H1 (cell line): ENCODE results near the gene GOLGA2. TPM values are rescaled to one million over a fixed set of nuclear protein-coding genes. Genes with fewer than 3 reads are reported as not detected.

Experiments used
- CTCF ChIA-PET: fragments of 300-600 bp; sonication (Branson Sonifier 250); formaldehyde crosslinking; loops from one replicate; lab custom pipeline; 2021; ENCODE audit not compliant: partially characterized antibody; lab: Charles Lee
- POLR2A ChIA-PET: fragments of 300-600 bp; sonication (Branson Sonifier 250); formaldehyde crosslinking; loops from one replicate; lab custom pipeline; 2021; ENCODE audit warnings: inconsistent platforms; ENCODE audit not compliant: partially characterized antibody; lab: Charles Lee
- DNase-seq, 2 experiments: peaks; one replicate each; pipeline versions ENCODE4 v3.0.0 to v3.0.0-alpha.2; 2010 to 2022; ENCODE audit warnings: low spot score in 2 of 2, low read depth in 1 of 2, mixed read lengths in 1 of 2
- FAIRE-seq: peaks from 2 replicates; lab custom pipeline; 2011; peaks lifted over from hg19 to GRCh38; lab: Jason Lieb, UNC
- H2AFZ ChIP-seq: 2 replicates; pipeline ENCODE4 v1.8.1; 2012; ENCODE audit warnings: low read length, inconsistent platforms
- H2AK5ac ChIP-seq: 2 replicates; pipeline ENCODE4 v1.6.1; 2013; ENCODE audit warnings: low read depth, low read length
- H2BK120ac ChIP-seq: replicated peaks from 2 replicates; pipeline ENCODE3; 2013; ENCODE audit warnings: low read depth, low read length, inconsistent platforms
- H2BK12ac ChIP-seq: 2 replicates; pipeline ENCODE4 v1.6.1; 2013; ENCODE audit warnings: low read depth, low read length
- H2BK15ac ChIP-seq: 2 replicates; pipeline ENCODE4 v1.6.1; 2013; ENCODE audit warnings: low read length
- H2BK20ac ChIP-seq: 2 replicates; pipeline ENCODE4 v1.6.1; 2013; ENCODE audit warnings: low read length
- H2BK5ac ChIP-seq: 2 replicates; pipeline ENCODE4 v1.6.1; 2013; ENCODE audit warnings: low read depth, low read length
- H3K14ac ChIP-seq: 2 replicates; pipeline ENCODE4 v1.6.1; 2013; ENCODE audit warnings: inconsistent platforms; ENCODE audit not compliant: insufficient read length
- H3K18ac ChIP-seq: 2 replicates; pipeline ENCODE4 v1.6.1; 2013; ENCODE audit warnings: low read length; ENCODE audit errors: extremely low read depth
- H3K23ac ChIP-seq: 2 replicates; pipeline ENCODE4 v1.6.1; 2013; ENCODE audit warnings: inconsistent platforms; ENCODE audit not compliant: insufficient read length
- H3K23me2 ChIP-seq: 2 replicates; pipeline ENCODE4 v1.6.1; 2013; ENCODE audit warnings: low read depth, low read length
- H3K27ac ChIP-seq: 2 replicates; pipeline ENCODE4 v1.6.1; 2011; ENCODE audit warnings: low read depth, low read length, inconsistent platforms
- H3K27me3 ChIP-seq, 4 experiments: replicated peaks in 1 of 4; 1 replicate in 1 of 4; 2 replicates in 3 of 4; pipeline versions ENCODE4 v1.6.1 to v1.8.1; 2011 to 2013; ENCODE audit warnings: low read length in 3 of 4, mild to moderate bottlenecking in 3 of 4, inconsistent platforms in 2 of 4, mixed read lengths in 2 of 4, moderate library complexity in 1 of 4; ENCODE audit not compliant: control insufficient read depth in 3 of 4, insufficient read depth in 3 of 4; ENCODE audit errors: extremely low read depth in 1 of 4
- H3K36me3 ChIP-seq, 4 experiments: 2 replicates each; pipeline versions ENCODE4 v1.6.1 to v1.8.1; 2011 to 2013; ENCODE audit warnings: mild to moderate bottlenecking in 4 of 4, low read length in 3 of 4, moderate library complexity in 2 of 4, control low read depth in 1 of 4, inconsistent platforms in 1 of 4; ENCODE audit not compliant: insufficient read depth in 4 of 4, control insufficient read depth in 2 of 4
- H3K4ac ChIP-seq: replicated peaks from 2 replicates; pipeline ENCODE3; 2013; ENCODE audit warnings: low read length, low read depth, mixed read lengths, inconsistent platforms; ENCODE audit not compliant: insufficient read length
- H3K4me1 ChIP-seq, 4 experiments: replicated peaks in 1 of 4; 1 replicate in 1 of 4; 2 replicates in 3 of 4; pipeline versions ENCODE4 v1.6.1 to v1.8.1; 2011 to 2013; ENCODE audit warnings: low read length in 3 of 4, inconsistent platforms in 2 of 4, mixed read lengths in 1 of 4; ENCODE audit not compliant: insufficient read depth in 4 of 4, control insufficient read depth in 3 of 4
- H3K4me2 ChIP-seq, 2 experiments: 2 replicates each; pipeline versions ENCODE4 v1.6.1 to v1.8.1; 2011 to 2013; ENCODE audit warnings: low read depth in 2 of 2, low read length in 2 of 2, control low read depth in 1 of 2, inconsistent platforms in 1 of 2, mild to moderate bottlenecking in 1 of 2; ENCODE audit not compliant: insufficient read depth in 1 of 2
- H3K4me3 ChIP-seq, 4 experiments: fragments of 200-600, 300-600 bp in 1 of 4; sonication (generic), shearing (Covaris generic), sonication (Bioruptor Twin) in 1 of 4; 2 replicates each; pipeline versions ENCODE4 v1.5.1 to v1.8.1; 2011 to 2016; ENCODE audit warnings: low read length in 4 of 4, low read depth in 3 of 4, control low read depth in 2 of 4, inconsistent platforms in 2 of 4, mild to moderate bottlenecking in 2 of 4, mixed read lengths in 1 of 4, moderate library complexity in 1 of 4; ENCODE audit not compliant: insufficient read depth in 2 of 4; ENCODE audit errors: extremely low read depth in 1 of 4
- H3K56ac ChIP-seq: replicated peaks from 2 replicates; pipeline ENCODE3; 2013; ENCODE audit warnings: low read depth, mild to moderate bottlenecking, mixed read lengths, low read length, inconsistent platforms; ENCODE audit not compliant: insufficient read length
- H3K79me1 ChIP-seq: 2 replicates; pipeline ENCODE4 v1.6.1; 2013; ENCODE audit warnings: low read depth, low read length, control low read depth
- H3K79me2 ChIP-seq, 2 experiments: 2 replicates each; pipeline versions ENCODE4 v1.6.1 to v1.8.1; 2012 to 2013; ENCODE audit warnings: low read length in 2 of 2, mild to moderate bottlenecking in 2 of 2, inconsistent platforms in 1 of 2; ENCODE audit not compliant: insufficient read depth in 2 of 2, control insufficient read depth in 1 of 2
- H3K9ac ChIP-seq, 4 experiments: replicated peaks in 1 of 4; 1 replicate in 1 of 4; 2 replicates in 3 of 4; pipeline versions ENCODE4 v1.6.1 to v1.8.1; 2011 to 2013; ENCODE audit warnings: low read depth in 3 of 4, low read length in 3 of 4, control low read depth in 2 of 4, mild to moderate bottlenecking in 2 of 4, moderate library complexity in 2 of 4, inconsistent platforms in 1 of 4; ENCODE audit errors: extremely low read depth in 1 of 4
- H3K9me3 ChIP-seq, 2 experiments: 2 replicates each; pipeline versions ENCODE4 v1.6.1 to v1.8.1; 2012 to 2013; ENCODE audit warnings: mild to moderate bottlenecking in 2 of 2, moderate library complexity in 2 of 2, control low read depth in 1 of 2, inconsistent platforms in 1 of 2, low read depth in 1 of 2, low read length in 1 of 2, mixed read lengths in 1 of 2; ENCODE audit not compliant: insufficient read depth in 2 of 2
- H4K20me1 ChIP-seq, 2 experiments: replicated peaks in 1 of 2; 2 replicates each; pipeline versions ENCODE3 to v1.8.1; 2011 to 2013; ENCODE audit warnings: inconsistent platforms in 2 of 2, low read length in 2 of 2, mild to moderate bottlenecking in 1 of 2; ENCODE audit not compliant: insufficient read depth in 2 of 2, control insufficient read depth in 1 of 2
- H4K5ac ChIP-seq: 2 replicates; pipeline ENCODE4 v1.6.1; 2013; ENCODE audit warnings: low read length, low read depth, mixed read lengths, inconsistent platforms; ENCODE audit not compliant: insufficient read length
- H4K8ac ChIP-seq: 2 replicates; pipeline ENCODE4 v1.8.0; 2013; ENCODE audit warnings: mild to moderate bottlenecking, moderate library complexity, low read length, inconsistent platforms; ENCODE audit not compliant: insufficient read depth; ENCODE audit errors: extremely low read depth
- H4K91ac ChIP-seq: replicated peaks from 2 replicates; pipeline ENCODE3; 2013; ENCODE audit warnings: low read length, mixed read lengths, inconsistent platforms; ENCODE audit not compliant: insufficient read length
- ATF2 ChIP-seq: IDR thresholded peaks from 2 replicates; pipeline ENCODE4 v1.6.1; 2012; ENCODE audit warnings: low read length, inconsistent platforms
- BCL11A ChIP-seq, 2 experiments: IDR thresholded peaks; one replicate each; pipeline ENCODE4 v1.6.1; 2011; ENCODE audit warnings: low read depth in 2 of 2, low read length in 2 of 2, mild to moderate bottlenecking in 2 of 2
- BRCA1 ChIP-seq: IDR thresholded peaks from 2 replicates; pipeline ENCODE4 v1.6.1; 2012; ENCODE audit warnings: low read depth, low read length, improper control_type of control experiment
- CREB1 ChIP-seq: IDR thresholded peaks from 2 replicates; pipeline ENCODE4 v1.6.1; 2012; ENCODE audit warnings: inconsistent platforms
- POLR2A ChIP-seq, 2 experiments: IDR thresholded peaks; 1 replicate in 1 of 2; 2 replicates in 1 of 2; pipeline ENCODE4 v1.6.1; 2011; ENCODE audit warnings: low read depth in 2 of 2, low read length in 2 of 2, mild to moderate bottlenecking in 2 of 2; ENCODE audit errors: control extremely low read depth in 1 of 2
- RAD21 ChIP-seq, 2 experiments: IDR thresholded peaks in 1 of 2; conservative IDR thresholded peaks in 1 of 2; 2 replicates each; pipeline ENCODE4 v1.6.1; 2011; ENCODE audit warnings: low read depth in 2 of 2, low read length in 2 of 2, improper control_type of control experiment in 1 of 2, inconsistent platforms in 1 of 2, mild to moderate bottlenecking in 1 of 2, moderate library complexity in 1 of 2
- SP1 ChIP-seq: IDR thresholded peaks from 2 replicates; pipeline ENCODE4 v1.6.1; 2011; ENCODE audit warnings: low read depth, low read length
- SP4 ChIP-seq: IDR thresholded peaks from 2 replicates; pipeline ENCODE4 v1.6.1; 2012; ENCODE audit warnings: low read length, inconsistent platforms
- TAF1 ChIP-seq: IDR thresholded peaks from 2 replicates; pipeline ENCODE4 v1.6.1; 2011; ENCODE audit warnings: mild to moderate bottlenecking, low read depth, low read length
- whole genome bisulfite sequencing, 2 experiments: shearing (Covaris generic) in 1 of 2; methylation state at CpG; one replicate each; pipeline versions ENCODE4 v1.1.6 to v1.1.7; 2013 to 2015; ENCODE audit warnings: low lambda C conversion rate in 2 of 2, mixed read lengths in 2 of 2, inconsistent platforms in 1 of 2, low coverage in 1 of 2, missing lambda C conversion rate in 1 of 2; ENCODE audit not compliant: insufficient replicate concordance in 2 of 2, insufficient coverage in 1 of 2, insufficient read length in 1 of 2; ENCODE audit errors: extremely low coverage in 1 of 2, missing lambda C conversion rate in 1 of 2; 5-methylcytosine and 5-hydroxymethylcytosine counted together
- polyA plus RNA-seq, 7 experiments: library from polyadenylated mRNA; depleted of rRNA in 3 of 7; stranded (reverse) in 5 of 7; unstranded in 2 of 7; fragments of >200 nt in 5 of 7; fragments of 200-250 nt in 2 of 7; gene quantifications; 1 replicate in 5 of 7; 2 replicates in 1 of 7; 4 replicates in 1 of 7; pipeline versions ENCODE4 v1.2.1 to v1.2.3, GENCODE V29; 2011 to 2013; ENCODE audit warnings: missing spikeins in 2 of 7, mixed read lengths in 2 of 7
- total RNA-seq: library from RNA; stranded (reverse); fragmentation: NEBNext Ultra II Directional; extraction: Animal tissue kit (Norgen Biotek cat#: 25700); gene quantifications from 2 replicates; pipeline ENCODE4 v1.2.1, GENCODE V29; 2021

GOLGA2 gene
- total and polyA plus RNA-seq, 2 of the 8 experiments (the other 6 are each of a cell fraction or from before 2014, with no cell fraction given) = 13.1 to 43.6 TPM

GRCh38 chr9:128218518-128219389 lies 57.1 kb downstream of the GOLGA2 start:
- POLR2A ChIA-PET = interaction anchor here (0.6 to 3.9 kb wide), 12 partner anchors 9 to 770 kb away, joined by 3 to 14 read pairs (median 4); partner anchors contain the start of gene BBLN
- peaks cover 1 to 13% of the 10 kb centered on the region in 2 experiments for H4K20me1 ChIP-seq
- TF ChIP-seq ATF2 (no peak), POLR2A (IDR thresholded peaks at IDR 0.05; ENCODE audit: control extremely low read depth in 1 of 2, low read depth in 2 of 2, low read length in 2 of 2) (peak in 1 of 2 experiments; percentile 31; a peak in 1 of 3 replicates), BCL11A (IDR thresholded peaks at IDR 0.05; ENCODE audit: low read depth in 2 of 2, low read length in 2 of 2) (no peak), BRCA1 (no peak), TAF1 (0 out of 2 replicates have a peak, but pooled peaks have one; percentile 41), RAD21 (IDR thresholded peaks at IDR 0.05 in 1 of 2, conservative IDR thresholded peaks at IDR 0.05 in 1 of 2; ENCODE audit: low read depth in 2 of 2, low read length in 2 of 2) (peak in 1 of 2 experiments; percentile 3; a peak in 1 of 4 replicates), SP1 (peak; percentile 74; the same call in 1 of the 2 replicates), SP4 (peak; percentile 95), CREB1 (peak; percentile 72)

More at GRCh38 chr9:128218518-128219389, 57.1 kb downstream of the GOLGA2 start:
- 0 out of 2 replicates have a peak overlapping the region, but pooled peaks have one; percentile 4 for H2BK12ac ChIP-seq
- no peak overlapping the region for H3K9ac ChIP-seq
- peak overlapping the region; percentile 6 to 51 (median 18); a peak in 6 of 8 replicates for H3K4me3 ChIP-seq
- no peak overlapping the region for H2BK15ac ChIP-seq
- no peak overlapping the region for H3K56ac ChIP-seq
- H2AFZ ChIP-seq = no peak overlapping the region
- H4K8ac ChIP-seq = peak overlapping the region; percentile 41
- H3K23me2 ChIP-seq = 0 out of 2 replicates have a peak, but pooled peaks cover 2% of the 10 kb centered on the region
- H3K9me3 ChIP-seq = no peaks in the 10 kb centered on the region
- WGBS, 2 experiments = 25% methylated on average over 47 of the region's 47 CpGs; no CpG with 5 or more reads in 1 of the 2 experiments
- no peak overlapping the region for H4K91ac ChIP-seq
- no peak overlapping the region for H3K23ac ChIP-seq
- H3K79me2 ChIP-seq = no peaks in the 10 kb centered on the region
- H4K5ac ChIP-seq = no peak overlapping the region
- H3K4me1 ChIP-seq = peaks cover 0 to 12% (median 5%) of the 10 kb centered on the region in 4 experiments; a peak in 5 of 7 replicates
- H3K14ac ChIP-seq = no peak overlapping the region
- FAIRE-seq (peak; percentile 95), DNase-seq (peak; percentile 97 to 98)
- no peaks in the 10 kb centered on the region; the same call in none of the 2 replicates for H3K79me1 ChIP-seq
- peak overlapping the region; percentile 67; the same call in 1 of the 2 replicates for H2BK5ac ChIP-seq
- CTCF ChIA-PET = interaction anchor here (0.6 to 3.3 kb wide), 11 partner anchors 11 to 124 kb away, joined by 3 to 14 read pairs (median 4); no protein-coding TSS in a partner anchor
- no peak overlapping the region for H3K27ac ChIP-seq
- peak overlapping the region; percentile 44 for H3K4ac ChIP-seq
- H3K4me2 ChIP-seq = peak overlapping the region; percentile 65 to 75
- no peak overlapping the region for H2BK20ac ChIP-seq
- H3K27me3 ChIP-seq = no peaks in the 10 kb centered on the region
- H3K18ac ChIP-seq = no peak overlapping the region
- H3K36me3 ChIP-seq = peaks cover 6 to 19% (median 13%) of the 10 kb centered on the region in 4 experiments
- no peak overlapping the region for H2BK120ac ChIP-seq
- peak overlapping the region; percentile 67; the same call in 1 of the 2 replicates for H2AK5ac ChIP-seq
